WTC11 (cell line): ENCODE data around the gene PHYHIPL. TPM values are rescaled to one million over a fixed set of nuclear protein-coding genes. Genes with fewer than 3 reads are reported as not detected.

ENCODE experiments used
- ATAC-seq: fragments of 200-7000 bp; cut with Tn5 transposase; 2 replicates; pipeline ENCODE4 v1.10.0; 2021; ENCODE audit warnings: mild to moderate bottlenecking, moderate library complexity
- CTCF ChIA-PET: fragments of 300-600 bp; sonication (Branson Sonifier 250); formaldehyde crosslinking; loops from one replicate; lab custom pipeline; 2021; ENCODE audit warnings: antibody characterized with exemption; lab: Charles Lee
- POLR2A ChIA-PET: fragments of 350-600 bp; sonication (Branson Sonifier 250); formaldehyde crosslinking; loops from one replicate; lab custom pipeline; 2021; ENCODE audit warnings: antibody characterized with exemption; lab: Charles Lee
- DNase-seq: peaks from one replicate; pipeline ENCODE4 v3.0.0; 2021; ENCODE audit warnings: low spot score
- H3K27ac Mint-ChIP-seq: 2 replicates; pipeline ENCODE4 v1.8.0; 2021; ENCODE audit warnings: mixed read lengths
- H3K27me3 Mint-ChIP-seq: 2 replicates; pipeline ENCODE4 v1.8.0; 2021; ENCODE audit warnings: low read depth, mild to moderate bottlenecking, moderate library complexity, mixed read lengths
- H3K36me3 Mint-ChIP-seq: 2 replicates; pipeline ENCODE4 v1.8.0; 2021; ENCODE audit warnings: mixed read lengths
- H3K4me1 Mint-ChIP-seq: 2 replicates; pipeline ENCODE4 v1.8.0; 2022; ENCODE audit warnings: mixed read lengths
- H3K4me3 Mint-ChIP-seq: 2 replicates; pipeline ENCODE4 v1.8.0; 2021; ENCODE audit warnings: mild to moderate bottlenecking, moderate library complexity, mixed read lengths
- H3K9me3 Mint-ChIP-seq: 2 replicates; pipeline ENCODE4 v1.8.0; 2021; ENCODE audit warnings: mixed read lengths
- CREM ChIP-seq: sonication (generic); formaldehyde crosslinking; IDR thresholded peaks from 2 replicates; pipeline ENCODE4 v1.8.1; 2022; ENCODE audit warnings: mild to moderate bottlenecking, missing genetic modification reagents, moderate library complexity
- CTCF ChIP-seq: fragments of 200-600 bp; IDR thresholded peaks from 2 replicates; pipeline ENCODE4 v1.8.0; 2022; ENCODE audit warnings: antibody characterized with exemption
- ESRRA ChIP-seq: sonication (generic); formaldehyde crosslinking; IDR thresholded peaks from 2 replicates; pipeline ENCODE4 v1.8.1; 2022; ENCODE audit warnings: mild to moderate bottlenecking, missing genetic modification reagents, borderline replicate concordance
- ETV6 ChIP-seq: sonication (generic); formaldehyde crosslinking; IDR thresholded peaks from 2 replicates; pipeline ENCODE4 v1.8.1; 2022; ENCODE audit warnings: mild to moderate bottlenecking, missing genetic modification reagents
- HMGA2 ChIP-seq: fragments of 250-450 bp; sonication (Bioruptor Pico); IDR thresholded peaks from 2 replicates; pipeline ENCODE4 v1.4.0; 2021; ENCODE audit warnings: mild to moderate bottlenecking, moderate library complexity
- HMGXB4 ChIP-seq: sonication (generic); formaldehyde crosslinking; IDR thresholded peaks from 2 replicates; pipeline ENCODE4 v1.8.1; 2023; ENCODE audit warnings: mild to moderate bottlenecking, moderate library complexity, missing genetic modification reagents
- IRF2 ChIP-seq: sonication (generic); formaldehyde crosslinking; IDR thresholded peaks from 2 replicates; pipeline ENCODE4 v1.8.0; 2022; ENCODE audit warnings: low read depth, missing genetic modification reagents, borderline replicate concordance
- JAZF1 ChIP-seq: fragments of 250-450 bp; sonication (Bioruptor Pico); IDR thresholded peaks from 2 replicates; pipeline ENCODE4 v1.9.0; 2021; ENCODE audit warnings: moderate library complexity, mild to moderate bottlenecking, inconsistent platforms
- MAX ChIP-seq: sonication (generic); formaldehyde crosslinking; IDR thresholded peaks from 2 replicates; pipeline ENCODE4 v1.8.0; 2022; ENCODE audit warnings: mild to moderate bottlenecking, missing genetic modification reagents
- MXD4 ChIP-seq: fragments of 250-450 bp; sonication (Bioruptor Pico); IDR thresholded peaks from 2 replicates; pipeline ENCODE4 v1.8.0; 2021; ENCODE audit warnings: mild to moderate bottlenecking, moderate library complexity, borderline replicate concordance
- RELA ChIP-seq: sonication (generic); formaldehyde crosslinking; IDR thresholded peaks from 2 replicates; pipeline ENCODE4 v1.8.1; 2022; ENCODE audit warnings: missing genetic modification reagents, mild to moderate bottlenecking, borderline replicate concordance
- SMAD4 ChIP-seq: sonication (generic); formaldehyde crosslinking; IDR thresholded peaks from 2 replicates; pipeline ENCODE4 v1.8.0; 2022; ENCODE audit warnings: mild to moderate bottlenecking, missing genetic modification reagents
- SP1 ChIP-seq: sonication (generic); formaldehyde crosslinking; conservative IDR thresholded peaks from 2 replicates; pipeline ENCODE4 v1.8.1; 2022; ENCODE audit warnings: missing genetic modification reagents
- TEAD4 ChIP-seq: sonication (generic); formaldehyde crosslinking; IDR thresholded peaks from 2 replicates; pipeline ENCODE4 v1.8.0; 2022; ENCODE audit warnings: mild to moderate bottlenecking, missing genetic modification reagents
- ZNF219 ChIP-seq: sonication (generic); formaldehyde crosslinking; IDR thresholded peaks from 2 replicates; pipeline ENCODE4 v1.8.0; 2023; ENCODE audit warnings: missing genetic modification reagents, mild to moderate bottlenecking, borderline replicate concordance
- ZNF281 ChIP-seq: sonication (generic); formaldehyde crosslinking; IDR thresholded peaks from 2 replicates; pipeline ENCODE4 v1.8.0; 2023; ENCODE audit warnings: mild to moderate bottlenecking, missing genetic modification reagents
- ZNF425 ChIP-seq: fragments of 250-450 bp; sonication (Bioruptor Pico); conservative IDR thresholded peaks from 2 replicates; pipeline ENCODE4 v1.9.0; 2021; ENCODE audit warnings: mild to moderate bottlenecking
- ZNF532 ChIP-seq: fragments of 250-450 bp; sonication (Bioruptor Pico); IDR thresholded peaks from 2 replicates; pipeline ENCODE4 v1.9.0; 2021; ENCODE audit warnings: mild to moderate bottlenecking, borderline replicate concordance
- ZNF671 ChIP-seq: fragments of 250-450 bp; sonication (Bioruptor Pico); IDR thresholded peaks from 2 replicates; pipeline ENCODE4 v1.8.0; 2021; ENCODE audit warnings: mild to moderate bottlenecking
- total RNA-seq: library from RNA; stranded (reverse); gene quantifications from 3 replicates; pipeline ENCODE4 v1.2.3, GENCODE V29; 2021

The PHYHIPL gene
- total RNA-seq, 1 experiment from 2014 or later, result 0.13 TPM

GRCh38 chr10:59242991-59243390 is 66.5 kb downstream of the PHYHIPL start (continued):
- TF ChIP-seq ZNF281 (CRISPR knock-in tag) (no peak), MXD4 (CRISPR knock-in tag) (no peak), MAX (CRISPR knock-in tag) (no peak), ZNF532 (CRISPR knock-in tag) (no peak), JAZF1 (CRISPR knock-in tag) (no peak), IRF2 (no peak), SMAD4 (no peak), RELA (no peak), ZNF219 (no peak), ESRRA (no peak), HMGA2 (CRISPR knock-in tag) (no peak)

- H3K9me3 Mint-ChIP-seq, result peaks cover 5% of the 10 kb centered on the region
- no peaks in the 10 kb centered on the region for H3K36me3 Mint-ChIP-seq
- POLR2A ChIA-PET, result no interaction called here
- DNase-seq (no peak), ATAC-seq (no peak)
- H3K4me3 Mint-ChIP-seq, result no peak overlapping the region
- H3K4me1 Mint-ChIP-seq, result peaks cover 5% of the 10 kb centered on the region; the same call in 1 of the 2 replicates
- no peak overlapping the region for H3K27ac Mint-ChIP-seq
- CTCF ChIA-PET, result no interaction called here
- no peaks in the 10 kb centered on the region for H3K27me3 Mint-ChIP-seq
- TF ChIP-seq SP1 (CRISPR knock-in tag), result no peak
- no peak for TF ChIP-seq ZNF671 (CRISPR knock-in tag)
- no peak for TF ChIP-seq TEAD4 (CRISPR knock-in tag)
- TF ChIP-seq CREM (CRISPR knock-in tag), result no peak
- no peak for TF ChIP-seq CTCF
- TF ChIP-seq ETV6, result no peak
- TF ChIP-seq ZNF532 (CRISPR knock-in tag), result no peak
- TF ChIP-seq JAZF1 (CRISPR knock-in tag), result no peak
- TF ChIP-seq HMGXB4, result no peak
- no peak for TF ChIP-seq ZNF425 (CRISPR knock-in tag)
These were observed 67.3 kb downstream of the PHYHIPL start for GRCh38 chr10:59243611-59244195.
